Nephron (organoid): ENCODE measurements around the gene KIRREL3.

Experiments used
- H3K27ac Mint-ChIP-seq, 3 experiments: 2 replicates each; pipeline ENCODE4 v1.8.0; 2020; ENCODE audit warnings: mixed read lengths in 3 of 3, mild to moderate bottlenecking in 2 of 3, moderate library complexity in 1 of 3
- H3K27me3 Mint-ChIP-seq: 2 replicates; pipeline ENCODE4 v1.8.0; 2021; ENCODE audit warnings: low read depth, mild to moderate bottlenecking, moderate library complexity, mixed read lengths
- H3K36me3 Mint-ChIP-seq: 2 replicates; pipeline ENCODE4 v1.8.0; 2020; ENCODE audit warnings: low read depth, mixed read lengths
- H3K4me1 Mint-ChIP-seq: 2 replicates; pipeline ENCODE4 v1.8.0; 2020; ENCODE audit warnings: mixed read lengths
- H3K4me3 Mint-ChIP-seq, 3 experiments: 2 replicates each; pipeline ENCODE4 v1.8.0; 2020; ENCODE audit warnings: mild to moderate bottlenecking in 3 of 3, mixed read lengths in 3 of 3, moderate library complexity in 2 of 3
- H3K9me3 Mint-ChIP-seq: 2 replicates; pipeline ENCODE4 v1.8.0; 2020; ENCODE audit warnings: mixed read lengths
- CTCF ChIP-seq, 3 experiments: fragments of 200-600 bp; sonication (generic); IDR thresholded peaks; one replicate each; pipeline ENCODE4 v1.5.0; 2021; ENCODE audit warnings: antibody characterized with exemption in 3 of 3; ENCODE audit not compliant: unreplicated experiment in 3 of 3

KIRREL3 gene

GRCh38 chr11:127000291-127000968 is at the start of gene KIRREL3:
KIRREL3 (minus strand) TSS chr11:127000770.
- Mint-ChIP-seq H3K9me3 (no peaks in the 10 kb centered on the region), H3K4me1 (peaks cover 36% of the 10 kb centered on the region), H3K4me3 (no peak within 1 kb of the TSS), H3K27me3 (peaks cover 17% of the 10 kb centered on the region), H3K27ac (no peak within 1 kb of the TSS), H3K36me3 (no peaks in the 10 kb centered on the region)
- TF ChIP-seq CTCF (IDR thresholded peaks at IDR 0.05; ENCODE audit: unreplicated experiment in 3 of 3): no peak

- Mint-ChIP-seq H3K4me3 (no peak overlapping the region), H3K4me1 (no peaks in the 10 kb centered on the region), H3K27ac (no peak overlapping the region), H3K36me3 (no peaks in the 10 kb centered on the region), H3K27me3 (no peaks in the 10 kb centered on the region), H3K9me3 (no peaks in the 10 kb centered on the region)
- no peak for TF ChIP-seq CTCF (IDR thresholded peaks at IDR 0.05; ENCODE audit: unreplicated experiment in 3 of 3)
These were observed 49.6 kb upstream of the KIRREL3 start for GRCh38 chr11:127050186-127050585.

- H3K27ac Mint-ChIP-seq: no peak overlapping the region
- no peaks in the 10 kb centered on the region for H3K9me3 Mint-ChIP-seq
- TF ChIP-seq CTCF (IDR thresholded peaks at IDR 0.05; ENCODE audit: unreplicated experiment in 3 of 3): no peak
- H3K4me1 Mint-ChIP-seq: no peaks in the 10 kb centered on the region
- H3K4me3 Mint-ChIP-seq: no peak overlapping the region
- H3K36me3 Mint-ChIP-seq: no peaks in the 10 kb centered on the region
- no peaks in the 10 kb centered on the region for H3K27me3 Mint-ChIP-seq
These were observed 48.9 kb upstream of the KIRREL3 start for GRCh38 chr11:127049486-127049885.

GRCh38 chr11:127044535-127044934 is 44.0 kb upstream of the KIRREL3 start:
- Mint-ChIP-seq H3K9me3 (no peaks in the 10 kb centered on the region), H3K4me1 (no peaks in the 10 kb centered on the region), H3K4me3 (no peak overlapping the region), H3K27me3 (peaks cover 4% of the 10 kb centered on the region), H3K27ac (no peak overlapping the region), H3K36me3 (no peaks in the 10 kb centered on the region)
- TF ChIP-seq CTCF (IDR thresholded peaks at IDR 0.05; ENCODE audit: unreplicated experiment in 3 of 3): no peak

GRCh38 chr11:127042445-127042844 is 41.9 kb upstream of the KIRREL3 start:
- Mint-ChIP-seq H3K9me3 (no peaks in the 10 kb centered on the region), H3K36me3 (no peaks in the 10 kb centered on the region), H3K4me1 (no peaks in the 10 kb centered on the region), H3K27me3 (peaks cover 8% of the 10 kb centered on the region), H3K4me3 (no peak overlapping the region), H3K27ac (no peak overlapping the region)
- no peak for TF ChIP-seq CTCF (IDR thresholded peaks at IDR 0.05; ENCODE audit: unreplicated experiment in 3 of 3)

GRCh38 chr11:127039591-127039990 is 39.0 kb upstream of the KIRREL3 start:
- TF ChIP-seq CTCF (IDR thresholded peaks at IDR 0.05; ENCODE audit: unreplicated experiment in 3 of 3): no peak
- Mint-ChIP-seq H3K4me1 (no peaks in the 10 kb centered on the region), H3K36me3 (no peaks in the 10 kb centered on the region), H3K27ac (no peak overlapping the region), H3K9me3 (no peaks in the 10 kb centered on the region), H3K27me3 (peaks cover 8% of the 10 kb centered on the region), H3K4me3 (no peak overlapping the region)
